HG02852 (cell line): Measurements from ENCODE around the gene CAMK2G.
A peak's percentile ranks its signal among the peaks of the same experiment; 100 is the strongest.
"Not testable (repeated sequence)": the region's sequence is repeated elsewhere in the genome, so short reads cannot be mapped to it uniquely, and the experiment has no call there.

Experiments used
- ATAC-seq: cut with Tn5 transposase; IDR thresholded peaks from one replicate; pipeline ENCODE4 v1.9.1; 2021; ENCODE audit warnings: mild to moderate bottlenecking, moderate library complexity; ENCODE audit not compliant: unreplicated experiment

Gene CAMK2G

DNA sequence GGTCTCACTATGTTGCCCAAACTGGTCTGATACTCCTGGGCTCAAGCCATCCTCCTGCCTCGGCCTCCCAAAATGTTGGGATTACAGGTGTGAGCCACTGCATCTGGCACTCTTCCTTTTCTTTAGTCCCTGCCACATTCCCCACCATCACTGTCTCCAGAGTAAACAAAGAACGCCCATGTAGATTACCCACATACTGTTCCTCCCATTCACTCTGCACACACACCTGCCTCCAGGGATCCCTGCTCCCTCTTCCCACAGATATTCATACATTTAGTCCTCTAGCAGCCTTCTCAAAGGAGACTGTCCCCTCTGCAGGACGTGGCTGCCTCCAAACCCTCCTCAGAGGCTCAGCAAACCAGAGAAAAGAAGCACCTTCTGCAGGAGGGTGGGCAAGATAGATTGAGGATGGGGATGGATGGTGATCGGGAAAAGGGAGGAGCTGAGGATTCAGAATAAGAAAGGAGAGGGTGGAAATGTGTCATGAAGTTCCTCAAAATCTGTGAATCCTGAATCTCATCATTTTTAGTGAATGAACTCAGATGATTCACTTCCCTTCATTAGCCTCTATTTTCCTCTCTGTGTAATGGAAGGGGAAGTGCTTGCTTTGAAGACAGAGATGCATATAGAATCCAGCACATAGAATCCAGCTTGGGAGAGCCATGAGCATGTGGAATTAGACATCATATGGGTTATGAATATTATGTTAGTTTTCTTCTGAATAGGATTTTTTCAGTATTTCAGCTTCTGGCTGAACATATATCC is 31.1 kb upstream of the CAMK2G start:
- no peak for ATAC-seq

DNA sequence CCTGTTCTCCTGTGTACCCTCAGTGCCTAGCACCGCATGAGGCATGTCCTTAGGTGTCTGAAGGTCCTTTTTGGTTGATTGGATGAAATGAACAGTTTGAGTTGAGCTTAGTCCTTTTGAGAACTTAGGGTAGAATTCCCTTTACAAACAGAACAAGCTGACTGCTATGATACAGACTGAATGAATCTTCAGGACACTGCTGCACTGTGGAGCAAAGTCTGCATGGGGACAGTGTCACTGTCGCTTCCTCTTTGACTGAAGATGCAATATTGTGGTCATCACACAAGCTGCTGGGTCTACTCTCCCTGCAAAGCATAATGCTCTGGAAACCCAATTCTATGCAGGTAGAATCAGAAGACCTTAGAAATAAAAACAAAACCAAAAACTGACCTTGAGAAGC is 28.0 kb upstream of the CAMK2G start:
- ATAC-seq: no peak

DNA sequence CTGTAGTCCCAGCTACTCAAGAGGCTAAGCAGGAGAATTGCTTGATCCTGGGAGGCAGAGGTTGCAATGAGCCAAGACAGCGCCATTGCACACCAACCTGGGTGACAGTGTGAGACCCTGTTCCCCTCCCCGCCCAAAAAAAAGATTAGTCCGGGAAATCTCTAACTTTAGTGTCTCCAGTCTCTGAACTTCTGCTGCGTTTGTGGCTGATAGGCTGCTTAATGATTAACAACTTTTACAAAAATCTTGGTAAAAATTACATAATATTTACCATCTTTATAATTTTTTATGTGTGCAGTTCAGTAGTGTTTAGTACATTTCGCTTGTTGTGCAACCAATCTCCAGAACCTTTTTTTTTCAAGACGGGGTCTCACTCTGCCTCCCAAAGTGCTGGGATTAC is 26.9 kb upstream of the CAMK2G start:
- ATAC-seq: no peak

DNA sequence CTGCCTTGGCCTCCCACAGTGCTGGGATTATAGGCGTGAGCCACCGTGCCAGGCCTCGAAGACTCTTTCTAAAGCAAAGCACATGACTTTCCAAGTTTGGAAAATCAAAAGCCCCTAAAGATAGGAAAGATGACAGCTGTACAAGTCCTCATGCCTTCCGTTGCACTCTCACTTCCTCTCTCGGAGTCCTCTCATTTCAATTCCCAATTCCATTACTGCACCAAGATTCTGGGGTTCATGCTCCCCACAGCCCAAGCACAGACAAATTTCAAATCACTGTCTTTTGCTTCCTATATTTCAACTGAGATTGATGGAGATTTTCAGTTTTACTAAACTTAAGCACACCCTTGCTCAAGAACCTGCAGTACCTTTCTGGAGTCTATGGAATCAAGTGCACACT is 25.7 kb upstream of the CAMK2G start:
- no peak for ATAC-seq

DNA sequence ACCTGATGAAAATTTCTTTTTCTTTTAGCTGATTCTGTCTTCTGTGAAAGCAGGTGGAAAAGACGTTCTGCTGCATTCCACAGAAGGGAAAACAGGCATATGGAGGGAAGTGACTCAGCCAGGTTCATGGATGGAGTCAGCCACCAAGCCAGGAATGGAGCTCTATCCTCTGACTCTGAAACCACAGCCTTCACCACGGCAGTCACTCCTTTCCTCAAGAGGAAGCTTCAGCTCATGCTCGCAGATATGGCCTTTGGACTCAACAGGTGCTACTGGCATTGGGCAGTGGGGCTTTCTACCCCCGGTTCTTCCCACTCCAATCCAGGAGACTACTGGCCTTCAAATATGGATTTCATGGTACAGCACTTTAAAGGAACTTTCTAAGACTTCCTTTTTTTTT is 25.1 kb upstream of the CAMK2G start:
- ATAC-seq: no peak

DNA sequence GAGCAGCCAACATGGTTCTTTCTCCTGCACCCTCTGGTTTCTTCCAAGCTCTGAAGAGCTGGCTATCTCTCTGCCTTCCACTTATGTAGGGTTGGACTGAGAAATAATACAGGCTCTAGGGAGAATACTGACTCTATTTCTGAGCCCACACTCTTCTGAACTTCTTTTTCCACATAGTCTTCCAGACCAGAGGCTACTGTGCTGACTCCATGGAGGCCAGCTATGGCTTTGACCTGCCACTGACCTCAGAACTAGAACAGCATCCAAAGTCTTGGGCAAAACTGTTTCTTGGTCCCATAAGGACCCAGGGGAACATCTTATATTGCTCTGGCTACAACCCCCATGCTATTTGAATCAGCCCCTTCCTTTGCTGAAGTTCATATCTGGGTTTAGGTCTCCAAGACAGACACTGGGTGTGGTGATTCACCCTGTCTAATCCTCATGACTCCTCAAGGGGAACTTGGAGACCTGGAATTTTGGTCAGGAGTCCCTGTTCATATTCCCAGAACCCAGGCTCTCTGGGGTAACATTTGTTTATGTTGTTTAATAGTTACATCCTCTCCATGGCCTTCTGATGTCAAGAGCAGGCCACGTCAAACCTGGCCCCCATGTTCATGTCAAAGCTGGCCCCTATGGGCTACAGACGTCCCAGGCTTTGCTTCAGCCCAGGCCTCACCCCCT is 24.5 kb upstream of the CAMK2G start:
- no peak for ATAC-seq

DNA sequence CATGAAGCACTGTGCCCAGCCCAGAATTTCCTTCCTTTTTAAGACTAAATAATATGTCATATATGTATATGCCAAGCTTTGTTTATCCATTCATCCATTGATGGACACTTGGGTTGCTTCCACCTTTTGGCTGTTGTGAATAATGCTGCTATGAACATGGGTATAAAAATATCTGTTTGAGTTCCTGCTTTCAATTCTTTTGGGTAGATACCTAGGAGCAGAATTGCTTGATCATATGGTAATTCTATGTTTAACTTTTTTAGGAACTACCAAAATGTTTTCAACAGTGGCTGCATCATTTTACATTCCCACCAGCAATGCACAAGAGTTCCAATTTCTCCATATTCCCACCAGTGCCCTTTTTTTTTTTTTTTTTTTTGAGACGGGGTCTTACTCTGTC is 23.3 kb upstream of the CAMK2G start:
- ATAC-seq: no peak

DNA sequence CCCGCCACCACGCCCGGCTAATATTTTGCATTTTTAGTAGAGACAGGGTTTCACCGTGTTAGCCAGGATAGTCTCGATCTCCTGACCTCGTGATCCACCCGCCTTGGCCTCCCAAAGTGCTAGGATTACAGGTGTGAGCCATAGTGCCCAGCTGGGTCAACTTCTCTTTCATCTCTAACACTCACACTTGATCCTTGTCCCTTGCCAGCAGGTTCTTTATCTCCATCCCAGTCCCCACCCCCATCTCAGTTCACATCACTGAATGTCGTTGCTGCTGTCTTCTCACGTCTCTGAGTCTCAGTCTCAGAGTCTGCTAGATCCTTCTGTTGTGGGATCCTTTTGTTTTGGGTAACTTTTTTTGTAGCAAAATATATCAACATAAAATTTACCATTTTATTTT is 21.0 kb upstream of the CAMK2G start:
- not testable (repeated sequence) for ATAC-seq

DNA sequence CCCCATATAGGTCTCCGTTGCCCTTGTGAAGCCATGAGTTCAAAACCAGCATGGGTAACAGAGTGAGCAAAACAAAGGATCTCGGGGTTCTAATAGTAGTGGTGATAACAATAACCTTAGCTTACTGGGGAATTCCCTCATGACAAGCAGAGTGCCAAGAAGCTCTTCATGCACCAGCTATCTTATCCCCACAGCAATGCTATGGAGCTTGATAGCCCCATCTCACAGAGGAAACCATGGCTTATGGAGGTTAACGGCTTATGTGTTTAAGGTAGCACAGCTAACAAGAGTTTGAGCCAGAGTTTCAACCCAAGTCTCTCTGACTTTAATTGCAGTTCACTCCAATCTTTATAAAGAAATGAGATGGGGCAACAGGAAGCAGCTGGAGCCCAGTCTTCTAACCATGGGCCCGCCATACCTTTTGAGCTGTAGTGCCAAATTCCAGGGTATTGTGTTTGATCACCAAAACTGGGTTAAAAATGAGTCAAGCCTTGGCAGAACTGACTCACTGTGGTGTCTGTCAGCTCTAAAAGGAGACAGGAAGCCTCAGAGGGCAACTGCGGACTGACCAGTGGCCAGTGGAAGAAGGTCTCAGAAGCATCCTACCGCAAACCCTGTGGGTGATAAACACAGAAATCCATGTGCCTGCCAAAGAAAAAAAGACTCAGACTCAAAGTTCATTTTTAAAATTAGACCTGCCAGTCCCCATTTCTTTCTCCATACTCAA is 20.1 kb upstream of the CAMK2G start:
- ATAC-seq: no peak

DNA sequence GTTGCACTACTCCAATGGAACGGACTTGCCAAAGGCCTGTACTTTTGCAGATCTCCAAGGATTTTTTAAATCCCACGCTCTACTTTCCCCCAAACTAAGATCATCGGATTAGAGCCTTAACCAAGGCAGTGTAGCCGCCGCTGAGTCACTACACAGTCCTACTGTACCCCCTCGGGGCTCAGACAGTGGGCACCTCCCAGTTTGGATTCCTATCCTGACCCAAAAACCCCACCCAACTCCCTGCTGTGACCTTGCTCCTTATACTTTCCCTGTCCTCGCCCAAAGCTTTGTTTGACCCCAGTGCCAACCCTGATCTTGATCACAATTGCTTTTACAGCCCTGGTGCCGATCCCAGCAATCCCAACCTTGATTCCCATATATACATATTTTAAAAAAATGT is 19.1 kb upstream of the CAMK2G start:
- ATAC-seq: no peak

DNA sequence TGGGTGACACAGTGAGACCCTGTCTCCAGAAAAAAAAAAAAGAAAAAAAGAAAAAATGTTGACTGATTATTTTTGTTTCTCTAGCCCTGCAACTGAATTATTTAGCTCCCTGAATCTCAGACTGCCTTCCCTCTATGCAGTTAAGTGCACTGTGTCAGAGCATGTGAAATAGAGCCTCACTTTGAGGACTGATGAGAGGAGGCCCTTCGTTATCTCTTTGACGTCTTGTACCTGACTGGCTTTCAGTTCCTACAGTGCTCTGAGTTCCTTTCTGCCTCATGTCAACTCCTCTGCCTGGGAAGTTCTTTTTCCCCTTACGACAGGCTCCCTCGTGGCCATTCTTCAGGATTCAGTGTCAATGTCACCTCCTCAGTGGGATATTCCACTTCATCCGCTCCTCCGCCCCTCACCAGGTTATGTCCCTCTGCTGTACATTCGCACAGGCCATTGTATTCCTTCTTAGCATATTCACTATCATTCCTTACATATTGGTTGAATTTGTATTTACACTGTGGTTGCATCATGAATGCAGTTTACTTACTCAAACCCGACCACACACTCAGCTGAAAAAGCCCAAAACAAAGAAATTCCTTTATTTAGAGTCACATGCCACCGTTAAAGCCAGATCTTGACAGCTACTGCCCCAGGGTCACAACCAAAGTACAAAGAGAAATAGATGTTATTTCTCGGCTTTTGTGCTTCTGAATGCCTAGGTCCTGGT is 18.1 kb upstream of the CAMK2G start:
- no peak for ATAC-seq

DNA sequence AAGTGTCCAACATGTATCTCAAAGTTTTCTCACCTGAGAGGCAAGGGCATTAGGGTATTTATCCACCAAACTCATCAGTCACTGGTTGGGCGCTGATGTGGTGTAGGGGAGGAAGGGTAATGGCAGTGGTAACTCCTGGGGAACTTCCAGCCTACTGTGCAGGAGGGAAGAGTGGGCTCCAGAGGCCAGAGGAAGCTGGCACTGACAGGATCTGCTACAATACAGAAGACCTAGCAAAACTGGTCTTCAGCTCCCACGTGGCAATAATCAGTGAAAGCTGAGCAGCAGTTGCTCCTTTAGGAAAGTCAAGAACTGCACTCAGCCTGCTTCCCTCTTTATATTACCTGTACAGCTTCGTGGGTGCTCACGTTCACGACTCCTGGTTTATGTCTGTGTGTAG is 17.2 kb upstream of the CAMK2G start:
- no peak for ATAC-seq

DNA sequence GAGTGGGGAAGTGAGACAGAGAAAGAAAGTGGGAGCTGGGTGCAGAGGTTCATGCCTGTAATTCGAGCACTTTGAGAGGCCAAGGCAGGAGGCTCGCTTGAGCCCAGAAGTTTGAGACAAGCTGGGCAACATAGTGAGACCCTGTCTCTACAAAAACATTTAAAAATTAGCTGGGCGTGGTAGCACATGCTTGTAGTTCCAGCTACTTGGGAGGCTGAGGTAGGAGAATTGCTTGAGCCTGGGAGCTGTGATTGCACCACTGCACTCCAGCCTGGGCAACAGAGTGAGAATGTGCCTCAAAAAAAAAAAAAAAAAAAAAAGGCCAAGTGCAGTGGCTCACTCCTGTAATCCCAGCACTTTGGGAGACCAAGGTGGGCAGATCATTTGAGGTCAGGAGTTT is 16.5 kb upstream of the CAMK2G start:
- ATAC-seq: not testable (repeated sequence)

DNA sequence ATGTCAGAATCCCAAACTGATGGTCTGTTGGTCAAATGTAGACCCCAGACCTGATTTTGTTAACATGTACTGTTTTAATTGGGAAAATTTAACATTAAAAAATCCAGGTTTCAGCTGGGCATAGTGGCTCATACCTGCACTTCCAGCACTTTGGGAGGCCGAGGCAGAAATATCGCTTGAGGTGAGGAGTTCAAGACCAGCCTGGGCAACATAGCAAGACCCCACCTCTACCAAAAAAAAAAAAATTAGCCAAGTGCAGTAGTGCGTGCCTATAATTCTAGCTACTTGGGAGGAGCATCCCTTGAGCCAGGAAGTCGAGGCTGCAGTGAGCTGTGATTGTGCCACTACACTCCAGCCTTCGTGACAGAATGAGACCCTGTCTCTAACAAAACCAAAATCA is 15.9 kb upstream of the CAMK2G start:
- ATAC-seq: no peak

DNA sequence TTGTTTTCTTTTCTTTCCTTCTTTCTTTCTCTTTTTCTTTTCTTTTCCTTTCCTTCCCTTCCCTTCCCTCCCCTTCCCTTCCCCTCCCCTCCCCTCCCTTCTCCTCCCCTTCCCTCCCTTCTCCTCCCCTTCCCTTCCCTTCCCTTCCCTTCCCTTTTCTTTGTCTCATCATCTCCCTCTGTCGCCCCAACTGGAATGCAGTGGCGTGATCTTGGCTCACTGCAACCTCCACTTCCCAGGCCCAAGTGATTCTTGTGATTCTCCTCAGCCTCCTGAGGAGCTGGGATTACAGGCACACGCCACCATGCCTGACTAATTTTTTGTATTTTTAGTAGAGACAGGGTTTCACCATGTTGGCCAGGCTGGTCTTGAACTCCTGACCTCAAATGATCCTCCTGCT is 15.1 kb upstream of the CAMK2G start:
- ATAC-seq: not testable (repeated sequence)

DNA sequence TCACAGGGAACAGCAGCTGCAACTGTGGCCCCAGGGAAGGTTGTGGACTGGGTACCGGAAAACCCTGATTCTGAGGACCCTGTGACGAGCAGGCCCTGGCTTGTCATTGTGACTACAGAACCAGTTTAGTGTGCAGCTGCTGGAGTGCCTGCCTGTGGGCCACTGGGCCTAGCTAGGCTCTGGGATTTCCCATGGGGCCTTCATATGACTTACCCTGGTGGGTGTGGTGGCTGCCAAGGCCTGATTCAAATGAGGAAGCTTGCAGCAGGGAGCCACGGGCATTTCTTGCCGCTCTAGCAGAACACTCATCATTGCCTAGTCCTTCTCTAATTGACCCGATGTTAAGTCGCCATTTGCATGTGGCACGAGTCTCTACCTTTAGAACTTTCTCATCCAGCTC is 14.7 kb upstream of the CAMK2G start:
- ATAC-seq: no peak

DNA sequence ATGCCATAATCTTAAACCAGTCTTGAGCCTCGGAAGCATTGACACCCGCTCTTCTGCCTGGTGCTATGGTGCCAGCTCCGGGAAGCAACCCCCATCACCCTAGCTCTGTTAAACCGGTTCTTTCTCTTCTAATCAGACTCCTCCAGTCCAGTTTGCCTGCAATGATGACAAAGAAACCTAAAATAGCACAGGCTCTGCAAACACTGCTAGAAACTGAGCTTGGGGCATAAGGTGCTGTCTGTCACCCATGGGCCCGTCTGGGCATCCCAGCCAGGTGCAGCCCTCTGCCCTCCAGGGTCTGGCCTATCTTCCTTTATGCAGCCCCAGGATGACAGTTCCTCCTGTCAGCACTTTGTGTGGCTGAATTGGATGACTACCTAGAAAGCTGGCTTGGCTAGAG is 14.2 kb upstream of the CAMK2G start:
- no peak for ATAC-seq

DNA sequence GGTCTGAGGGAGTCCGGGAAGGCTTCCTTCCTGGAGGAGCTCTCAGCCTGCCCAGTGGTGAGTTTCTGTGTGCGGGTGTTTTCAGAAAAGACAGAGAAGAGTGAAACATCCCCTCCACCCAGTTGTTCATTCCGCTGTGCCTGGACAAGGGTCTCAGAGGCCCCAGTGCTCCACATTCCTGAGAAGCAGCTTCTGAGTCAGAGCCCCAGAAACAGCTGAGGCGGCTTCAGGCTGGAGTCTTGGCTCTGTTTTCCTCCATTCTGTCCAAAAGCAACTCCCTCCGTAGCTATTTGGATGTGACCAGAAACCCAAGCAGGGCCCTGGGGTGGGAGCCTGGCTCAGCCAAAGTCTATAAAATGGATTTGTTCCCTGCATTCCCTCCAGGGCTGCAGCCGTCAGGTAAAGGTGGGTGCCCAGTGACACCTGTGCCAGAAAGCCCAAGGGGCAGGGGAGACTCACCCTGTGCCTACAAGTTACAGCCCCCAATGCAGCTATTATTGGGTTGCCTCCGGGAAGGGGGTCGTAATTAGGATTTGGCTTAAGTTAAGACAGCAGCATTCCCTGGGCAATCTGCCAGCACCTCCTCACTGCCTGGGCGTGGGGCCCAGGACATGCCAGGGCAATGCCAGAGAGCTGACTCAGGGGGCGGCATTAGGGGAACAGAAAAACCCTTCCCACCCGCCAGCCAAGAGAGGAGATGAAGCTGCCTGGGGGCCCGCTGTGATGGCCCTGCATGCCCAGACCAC is 13.1 kb upstream of the CAMK2G start:
- no peak for ATAC-seq

DNA sequence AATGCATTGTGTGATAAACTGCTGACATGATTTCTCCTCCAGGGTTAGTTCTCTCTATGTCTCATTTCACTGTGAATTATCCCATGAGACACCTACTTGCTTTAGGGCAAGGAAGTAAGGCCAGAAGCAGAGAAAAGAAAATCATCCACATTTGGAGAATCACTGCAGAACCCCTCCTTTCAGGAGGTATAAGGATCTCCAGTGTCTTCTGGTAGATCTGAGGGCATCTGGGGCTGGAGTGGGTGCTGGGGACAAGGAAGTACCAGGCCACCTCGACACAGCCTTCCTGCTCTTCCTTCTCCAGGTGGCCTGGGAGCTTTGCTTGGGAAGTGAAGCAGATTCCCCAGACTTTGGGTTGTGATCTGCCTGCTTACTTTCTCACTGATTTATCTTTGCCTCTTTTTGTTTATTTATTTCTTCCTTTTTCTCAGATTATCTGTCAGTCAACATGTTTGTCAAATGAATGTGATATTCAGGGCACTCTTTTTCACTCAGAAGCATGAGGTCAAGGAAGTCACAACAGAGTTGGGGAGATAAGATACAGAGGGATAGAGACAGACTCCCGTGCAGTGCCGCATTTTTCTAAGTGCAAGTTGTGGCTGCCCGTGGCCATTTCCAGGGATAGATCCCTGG is 12.4 kb upstream of the CAMK2G start:
- ATAC-seq: no peak

DNA sequence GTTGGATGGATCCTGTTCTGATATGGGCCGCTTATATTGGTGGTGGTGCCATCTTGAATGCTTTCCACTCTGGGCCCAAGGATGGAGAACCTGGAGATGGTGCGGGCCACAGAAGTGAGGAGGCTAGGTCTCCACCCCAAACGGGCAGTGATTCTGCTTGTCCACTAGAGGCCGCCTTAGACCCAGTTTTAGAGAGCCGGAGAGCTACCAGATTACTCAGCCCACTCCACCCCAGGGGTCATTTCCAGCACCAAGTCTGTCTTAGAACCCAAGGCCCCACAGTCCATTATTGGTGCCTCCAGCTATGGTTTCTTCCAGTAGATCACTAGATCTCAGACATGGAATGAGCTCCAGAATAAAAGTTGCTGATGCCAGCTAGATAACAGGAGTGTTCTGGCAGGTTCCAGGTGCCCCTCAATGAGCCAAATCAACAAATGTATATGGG is 11.8 kb upstream of the CAMK2G start:
- peak; percentile 64 for ATAC-seq
